Naive thymus-derived CD8-positive, alpha-beta T cell (primary cell): Measurements from ENCODE around the gene RAD52. TPM values are rescaled to one million over a fixed set of nuclear protein-coding genes. Genes with fewer than 3 reads are reported as not detected.

Source experiments
- ATAC-seq, 2 donors: fragments of 150-1000 bp; cut with Tn5 transposase in 1 of 2; sonication (Bioruptor Pico), chemical (Tn5 transposase) in 1 of 2; 1 replicate in 1 of 2; 2 replicates in 1 of 2; pipeline ENCODE4 v1.10.0; 2021; ENCODE audit warnings: mild to moderate bottlenecking in 2 of 2, moderate library complexity in 2 of 2
- POLR2A ChIA-PET: fragments of 350-600 bp; sonication (Branson Sonifier 250); formaldehyde crosslinking; loops from one replicate; lab custom pipeline; 2021; ENCODE audit warnings: antibody characterized with exemption; lab: Charles Lee
- DNase-seq, 10 donors: peaks; one replicate each; pipeline versions ENCODE4 v3.0.0 to v3.0.0-alpha.2; 2020 to 2022
- H3K27ac Mint-ChIP-seq, 10 donors: one replicate each; pipeline ENCODE4 v1.8.0; 2020 to 2022; ENCODE audit warnings: mild to moderate bottlenecking in 10 of 10, mixed read lengths in 10 of 10, moderate library complexity in 4 of 10, inconsistent platforms in 1 of 10
- H3K27me3 Mint-ChIP-seq, 5 donors: one replicate each; pipeline ENCODE4 v1.8.0; 2021 to 2022; ENCODE audit warnings: mixed read lengths in 5 of 5
- H3K36me3 Mint-ChIP-seq, 3 donors: one replicate each; pipeline ENCODE4 v1.8.0; 2020 to 2022; ENCODE audit warnings: mixed read lengths in 3 of 3, mild to moderate bottlenecking in 2 of 3, inconsistent platforms in 1 of 3
- H3K4me1 Mint-ChIP-seq, 4 donors: one replicate each; pipeline ENCODE4 v1.8.0; 2021 to 2022; ENCODE audit warnings: mixed read lengths in 4 of 4
- H3K4me3 Mint-ChIP-seq, 10 donors: one replicate each; pipeline ENCODE4 v1.8.0; 2020 to 2022; ENCODE audit warnings: mild to moderate bottlenecking in 10 of 10, mixed read lengths in 10 of 10, moderate library complexity in 6 of 10, inconsistent platforms in 1 of 10
- H3K9me3 Mint-ChIP-seq, 9 donors: one replicate each; pipeline ENCODE4 v1.8.0; 2020 to 2022; ENCODE audit warnings: mixed read lengths in 9 of 9, mild to moderate bottlenecking in 3 of 9, inconsistent platforms in 1 of 9, moderate library complexity in 1 of 9
- polyA plus RNA-seq, 3 donors: library from polyadenylated mRNA; unstranded; fragments of 300-500 nt; fragmentation: Illumina TruSeq; gene quantifications; one replicate each; pipeline ENCODE4 v1.2.3, GENCODE V29; 2021
- total RNA-seq, 8 experiments: library from RNA in 2 of 8; stranded (reverse) in 2 of 8; gene quantifications; one replicate each; pipeline ENCODE4 v1.2.3 and lab custom pipeline; 2021 to 2026

RAD52 gene
- total and polyA plus RNA-seq, 5 experiments from 2014 or later, result 2.1 to 30.0 (median 4.9) TPM

- H3K4me3 Mint-ChIP-seq, result no peak overlapping the region
- ATAC-seq (no peak), DNase-seq (no peak)
- no peaks in the 10 kb centered on the region for H3K4me1 Mint-ChIP-seq
- no peaks in the 10 kb centered on the region for H3K27me3 Mint-ChIP-seq
- peak overlapping the region in 6 of 10 donors; percentile 12 to 54 (median 23) for H3K27ac Mint-ChIP-seq
- POLR2A ChIA-PET, result interaction anchor here (0.5 kb wide), 1 partner anchor 717 kb away, joined by 3 read pairs; no protein-coding TSS in a partner anchor
- peaks cover 12 to 98% (median 35%) of the 10 kb centered on the region in 3 donors for H3K36me3 Mint-ChIP-seq
- H3K9me3 Mint-ChIP-seq, result no peaks in the 10 kb centered on the region
These were observed 64.6 kb downstream of the RAD52 start for GRCh38 chr12:884746-885414.

- Mint-ChIP-seq H3K9me3 (no peaks in the 10 kb centered on the region), H3K4me3 (no peak overlapping the region), H3K4me1 (peaks cover 0 to 2% (median 0%) of the 10 kb centered on the region in 4 donors), H3K36me3 (peaks cover 16 to 86% (median 23%) of the 10 kb centered on the region in 3 donors), H3K27ac (peak overlapping the region in 3 of 10 donors; percentile 26 to 71 (median 42)), H3K27me3 (no peaks in the 10 kb centered on the region)
- POLR2A ChIA-PET, result no interaction called here
- ATAC-seq (no peak), DNase-seq (no peak)
These were observed 68.8 kb downstream of the RAD52 start for GRCh38 chr12:880656-881055.

GRCh38 chr12:879641-880040 lies 69.9 kb downstream of the RAD52 start:
- no peak for DNase-seq
- Mint-ChIP-seq H3K27ac (peak overlapping the region in 3 of 10 donors; percentile 25 to 75 (median 54)), H3K27me3 (no peaks in the 10 kb centered on the region), H3K4me3 (no peak overlapping the region), H3K4me1 (peaks cover 0 to 2% (median 0%) of the 10 kb centered on the region in 4 donors), H3K36me3 (peaks cover 16 to 85% (median 18%) of the 10 kb centered on the region in 3 donors), H3K9me3 (no peaks in the 10 kb centered on the region)
- no peak for ATAC-seq
- POLR2A ChIA-PET, result no interaction called here

GRCh38 chr12:873954-874353 lies 75.5 kb downstream of the RAD52 start:
- POLR2A ChIA-PET, result no interaction called here
- no peak for DNase-seq
- Mint-ChIP-seq H3K27ac (peak overlapping the region in 8 of 10 donors; percentile 6 to 60 (median 38)), H3K36me3 (peaks cover 0 to 76% (median 5%) of the 10 kb centered on the region in 3 donors), H3K4me3 (no peak overlapping the region), H3K27me3 (no peaks in the 10 kb centered on the region), H3K4me1 (peaks cover 4 to 17% (median 13%) of the 10 kb centered on the region in 4 donors), H3K9me3 (no peaks in the 10 kb centered on the region)
- ATAC-seq, result no peak

GRCh38 chr12:870378-870777 lies 79.1 kb downstream of the RAD52 start:
- Mint-ChIP-seq H3K36me3 (peaks cover 0 to 86% (median 12%) of the 10 kb centered on the region in 3 donors), H3K9me3 (no peaks in the 10 kb centered on the region), H3K27ac (peak overlapping the region in 6 of 10 donors; percentile 29 to 70 (median 50)), H3K4me3 (no peak overlapping the region), H3K4me1 (peaks cover 6 to 18% (median 14%) of the 10 kb centered on the region in 4 donors), H3K27me3 (no peaks in the 10 kb centered on the region)
- POLR2A ChIA-PET, result interaction anchor here (0.5 kb wide), 1 partner anchor 50 kb away, joined by 3 read pairs; no protein-coding TSS in a partner anchor
- DNase-seq (peak in 4 of 10 donors; percentile 19 to 54 (median 36)), ATAC-seq (peak; percentile 60 to 91)

- POLR2A ChIA-PET, result no interaction called here
- Mint-ChIP-seq H3K4me1 (peaks cover 6 to 18% (median 16%) of the 10 kb centered on the region in 4 donors), H3K27ac (peak overlapping the region in 1 of 10 donors; percentile 43), H3K27me3 (no peaks in the 10 kb centered on the region), H3K36me3 (peaks cover 0 to 86% (median 21%) of the 10 kb centered on the region in 3 donors), H3K9me3 (no peaks in the 10 kb centered on the region), H3K4me3 (no peak overlapping the region)
- no peak for ATAC-seq
- DNase-seq, result no peak
These were observed 80.8 kb downstream of the RAD52 start for GRCh38 chr12:868722-869121.

- H3K27me3 Mint-ChIP-seq, result no peaks in the 10 kb centered on the region
- no peak for ATAC-seq
- no peak overlapping the region for H3K4me3 Mint-ChIP-seq
- POLR2A ChIA-PET, result no interaction called here
- H3K9me3 Mint-ChIP-seq, result no peaks in the 10 kb centered on the region
- H3K27ac Mint-ChIP-seq, result no peak overlapping the region
- H3K4me1 Mint-ChIP-seq, result peaks cover 6 to 18% (median 15%) of the 10 kb centered on the region in 4 donors
- DNase-seq, result no peak
- peaks cover 0 to 84% (median 19%) of the 10 kb centered on the region in 3 donors for H3K36me3 Mint-ChIP-seq
These were observed 81.6 kb downstream of the RAD52 start for GRCh38 chr12:867905-868304.

- Mint-ChIP-seq H3K9me3 (no peaks in the 10 kb centered on the region), H3K4me1 (peaks cover 8 to 16% (median 13%) of the 10 kb centered on the region in 4 donors), H3K27me3 (no peaks in the 10 kb centered on the region), H3K36me3 (peaks cover 6 to 88% (median 16%) of the 10 kb centered on the region in 3 donors), H3K4me3 (no peak overlapping the region), H3K27ac (no peak overlapping the region)
- ATAC-seq (no peak), DNase-seq (no peak)
- POLR2A ChIA-PET, result no interaction called here
These were observed 83.9 kb downstream of the RAD52 start for GRCh38 chr12:865614-866013.

GRCh38 chr12:863285-863684 lies 86.2 kb downstream of the RAD52 start:
- DNase-seq (no peak), ATAC-seq (no peak)
- Mint-ChIP-seq H3K9me3 (no peaks in the 10 kb centered on the region), H3K36me3 (peaks cover 6 to 91% (median 16%) of the 10 kb centered on the region in 3 donors), H3K27ac (no peak overlapping the region), H3K4me1 (peaks cover 0 to 6% (median 4%) of the 10 kb centered on the region in 4 donors), H3K27me3 (no peaks in the 10 kb centered on the region), H3K4me3 (no peak overlapping the region)
- POLR2A ChIA-PET, result no interaction called here

- peak overlapping the region in 5 of 10 donors; percentile 11 to 75 (median 43) for H3K27ac Mint-ChIP-seq
- no peak overlapping the region for H3K4me3 Mint-ChIP-seq
- no peaks in the 10 kb centered on the region for H3K27me3 Mint-ChIP-seq
- DNase-seq, result no peak
- H3K4me1 Mint-ChIP-seq, result peaks cover 1 to 6% (median 4%) of the 10 kb centered on the region in 4 donors
- no peaks in the 10 kb centered on the region for H3K9me3 Mint-ChIP-seq
- ATAC-seq, result no peak
- peaks cover 7 to 93% (median 14%) of the 10 kb centered on the region in 3 donors for H3K36me3 Mint-ChIP-seq
- POLR2A ChIA-PET, result no interaction called here
These were observed 87.1 kb downstream of the RAD52 start for GRCh38 chr12:862303-862911.
